ENCODE data around the gene CLDN15. TPM values are rescaled to one million over a fixed set of nuclear protein-coding genes. Genes with fewer than 3 reads are reported as not detected.
"Not testable (repeated sequence)": the region's sequence is repeated elsewhere in the genome, so short reads cannot be mapped to it uniquely, and the experiment has no call there.

CLDN15 gene
- total RNA-seq, 2 experiments from 2014 or later = 14.2 to 15.8 TPM

- ChIA-PET CTCF (interaction anchor here (2.0 to 4.7 kb wide), 2 partner anchors 9 to 10 kb away, joined by 9 to 24 read pairs; no protein-coding TSS in a partner anchor), POLR2A (interaction anchor here (0.8 kb wide), 1 partner anchor 15 kb away, joined by 3 read pairs; the partner anchor contains the start of gene PLOD3)
- ATAC-seq (no peak), DNase-seq (no peak)
- no peak overlapping the region for H3K27ac Mint-ChIP-seq
- peaks cover 2% of the 10 kb centered on the region for H3K4me1 Mint-ChIP-seq (ENCODE audit: low read depth)
- no peak for TF ChIP-seq CTCF (IDR thresholded peaks at IDR 0.05)
- no peak overlapping the region for H3K4me3 Mint-ChIP-seq
- H3K9me3 Mint-ChIP-seq = no peaks in the 10 kb centered on the region
- H3K27me3 Mint-ChIP-seq = peaks cover 27% of the 10 kb centered on the region
- intact Hi-C loops (cut with micrococcal nuclease) = no loop called here
- H3K36me3 Mint-ChIP-seq (ENCODE audit: low read depth) = peaks cover 2% of the 10 kb centered on the region
Measured at GRCh38 chr7:101201695-101202602, 35.7 kb downstream of the CLDN15 start.

DNA sequence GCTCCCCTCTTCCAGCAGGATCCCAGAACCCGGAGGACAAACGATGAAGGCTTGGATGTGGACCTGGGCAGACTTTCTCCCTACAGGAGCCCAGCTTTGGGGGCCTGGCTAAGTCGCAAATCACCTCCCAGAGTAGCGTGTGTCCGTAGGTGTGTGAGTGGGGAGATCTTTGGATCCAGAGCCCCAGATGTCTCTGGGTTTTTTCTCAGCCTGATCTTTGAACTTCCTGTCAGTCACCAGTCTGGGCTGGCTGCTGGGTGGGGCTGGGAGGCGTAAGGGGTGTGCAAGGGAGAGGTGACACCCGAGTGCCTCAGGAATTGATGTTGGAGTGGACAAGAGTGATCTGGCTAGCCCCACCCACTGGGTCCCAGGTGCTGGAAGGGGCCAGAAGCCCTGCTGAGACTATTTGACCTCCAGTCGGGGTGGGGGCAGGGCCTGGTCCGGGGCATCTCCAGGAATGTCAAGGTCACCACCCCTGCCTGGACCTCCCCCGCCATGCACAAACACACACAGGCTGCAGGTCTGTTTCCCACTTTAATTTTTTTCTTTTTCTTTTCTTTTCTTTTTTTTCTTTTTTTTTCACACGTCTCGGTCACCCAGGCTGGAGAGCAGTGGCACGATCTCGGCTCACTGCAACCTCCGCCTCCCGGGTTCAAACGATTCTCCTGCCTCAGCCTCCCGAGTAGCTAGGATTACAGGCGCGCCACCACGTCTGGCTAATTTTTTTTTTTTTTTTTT lies 36.6 kb downstream of the CLDN15 start, which contains the start of gene MOGAT3:
TSS of gene MOGAT3 (minus strand) at position 175 of the 738 bp plus-strand sequence. CDS start 182 bp downstream, outside the sequence.
- ChIA-PET CTCF (interaction anchor here (0.6 to 2.0 kb wide), 3 partner anchors 9 to 204 kb away, joined by 3 to 9 read pairs (median 8); no protein-coding TSS in a partner anchor), POLR2A (interaction anchor here (0.5 kb wide), 1 partner anchor 21 kb away, joined by 3 read pairs; no protein-coding TSS in a partner anchor)
- intact Hi-C loops (cut with micrococcal nuclease) = no loop called here
- Mint-ChIP-seq H3K27ac (no peak within 1 kb of the TSS), H3K27me3 (peaks cover 27% of the 10 kb centered on the region), H3K36me3 (ENCODE audit: low read depth) (no peaks in the 10 kb centered on the region), H3K9me3 (no peaks in the 10 kb centered on the region), H3K4me3 (no peak within 1 kb of the TSS), H3K4me1 (ENCODE audit: low read depth) (peaks cover 2% of the 10 kb centered on the region)
- no peak for DNase-seq
- no peak for TF ChIP-seq CTCF (IDR thresholded peaks at IDR 0.05)
- ATAC-seq = peak; percentile 56

- H3K9me3 Mint-ChIP-seq = no peaks in the 10 kb centered on the region
- peaks cover 29% of the 10 kb centered on the region for H3K27me3 Mint-ChIP-seq
- no peaks in the 10 kb centered on the region for H3K36me3 Mint-ChIP-seq (ENCODE audit: low read depth)
- peaks cover 2% of the 10 kb centered on the region for H3K4me1 Mint-ChIP-seq (ENCODE audit: low read depth)
- ChIA-PET CTCF (interaction anchor here (0.6 to 2.0 kb wide), 4 partner anchors 8 to 205 kb away, joined by 3 to 9 read pairs (median 6); partner anchors contain the start of genes PLOD3 and ZNHIT1), POLR2A (interaction anchor here (0.5 kb wide), 1 partner anchor 21 kb away, joined by 3 read pairs; no protein-coding TSS in a partner anchor)
- DNase-seq = no peak
- intact Hi-C loops (cut with micrococcal nuclease) = no loop called here
- H3K27ac Mint-ChIP-seq = no peak overlapping the region
- no peak for TF ChIP-seq CTCF (IDR thresholded peaks at IDR 0.05)
- ATAC-seq = no peak
- H3K4me3 Mint-ChIP-seq = no peak overlapping the region
Measured at GRCh38 chr7:101200504-101200861, 37.1 kb downstream of the CLDN15 start.

DNA sequence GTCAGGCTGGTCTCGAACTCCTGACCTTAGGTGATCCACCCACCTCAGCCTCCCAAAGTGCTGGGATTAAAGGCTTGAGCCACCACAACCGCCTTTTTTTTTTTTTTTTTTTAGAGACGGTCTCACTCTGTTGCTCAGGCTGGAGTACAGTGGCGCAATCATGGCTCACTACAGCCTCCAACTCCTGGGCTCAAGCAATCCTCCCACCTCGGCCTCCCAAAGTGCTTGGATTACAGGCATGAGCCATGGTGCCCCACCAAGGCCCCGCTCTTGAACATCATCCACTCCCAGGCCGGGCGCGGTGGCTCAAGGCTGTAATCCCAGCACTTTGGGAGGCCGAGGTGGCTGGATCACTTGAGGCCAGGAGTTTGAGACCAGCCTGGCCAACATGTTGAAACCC lies 38.1 kb downstream of the CLDN15 start:
- ATAC-seq; H3K4me3 Mint-ChIP-seq; POLR2A ChIA-PET; H3K9me3 Mint-ChIP-seq; intact Hi-C loops (cut with micrococcal nuclease); H3K27ac Mint-ChIP-seq; DNase-seq; H3K36me3 Mint-ChIP-seq (ENCODE audit: low read depth); H3K4me1 Mint-ChIP-seq (ENCODE audit: low read depth): not testable (repeated sequence)
- CTCF ChIA-PET = interaction anchor here (1.0 to 2.0 kb wide), 5 partner anchors 7 to 83 kb away, joined by 4 to 9 read pairs (median 5); partner anchors contain the start of genes PLOD3 and ZNHIT1
- H3K27me3 Mint-ChIP-seq = peaks cover 31% of the 10 kb centered on the region

- TF ChIP-seq CTCF (IDR thresholded peaks at IDR 0.05) = no peak
- Mint-ChIP-seq H3K27ac (no peak overlapping the region), H3K4me3 (no peak overlapping the region), H3K36me3 (ENCODE audit: low read depth) (no peaks in the 10 kb centered on the region), H3K4me1 (ENCODE audit: low read depth) (peaks cover 2% of the 10 kb centered on the region), H3K9me3 (no peaks in the 10 kb centered on the region), H3K27me3 (peaks cover 26% of the 10 kb centered on the region)
- intact Hi-C loops (cut with micrococcal nuclease) = no loop called here
- DNase-seq (no peak), ATAC-seq (no peak)
- CTCF ChIA-PET = interaction anchor here (1.4 to 1.5 kb wide), 2 partner anchors 54 to 84 kb away, joined by 4 to 5 read pairs; no protein-coding TSS in a partner anchor
- POLR2A ChIA-PET = no interaction called here
Measured at GRCh38 chr7:101198476-101198875, 39.1 kb downstream of the CLDN15 start.
